GM23248 (cell line): ENCODE data around the gene PRSS27. TPM values are rescaled to one million over a fixed set of nuclear protein-coding genes. Genes with fewer than 3 reads are reported as not detected.

Experiments used
- DNase-seq: peaks from one replicate; pipeline ENCODE4 v3.0.0-alpha.2; 2015
- H2AFZ ChIP-seq: fragments of 200-600 bp; sonication (generic); 2 replicates; pipeline ENCODE4 v1.6.1; 2016; ENCODE audit warnings: antibody characterized with exemption
- H3F3A ChIP-seq: fragments of 200-600 bp; sonication (generic); 2 replicates; pipeline ENCODE4 v1.6.1; 2016; ENCODE audit warnings: mild to moderate bottlenecking, antibody characterized with exemption, mixed run types; ENCODE audit not compliant: insufficient read depth
- H3K27ac ChIP-seq: fragments of 200-600 bp; sonication (generic); 2 replicates; pipeline ENCODE4 v1.5.1; 2016; ENCODE audit warnings: mild to moderate bottlenecking
- H3K27me3 ChIP-seq: fragments of 200-600 bp; sonication (generic); replicated peaks from 2 replicates; pipeline ENCODE4 v1.6.1; 2016; ENCODE audit warnings: mild to moderate bottlenecking; ENCODE audit not compliant: insufficient read depth
- H3K36me3 ChIP-seq: fragments of 200-600 bp; sonication (generic); 2 replicates; pipeline ENCODE4 v1.6.1; 2016; ENCODE audit warnings: low read depth, mild to moderate bottlenecking
- H3K4me1 ChIP-seq: fragments of 200-600 bp; sonication (generic); 2 replicates; pipeline ENCODE4 v1.6.1; 2016; ENCODE audit warnings: mild to moderate bottlenecking; ENCODE audit not compliant: insufficient read depth
- H3K4me2 ChIP-seq: fragments of 200-600 bp; sonication (generic); one replicate; pipeline ENCODE4 v1.6.1; 2016; ENCODE audit warnings: mild to moderate bottlenecking; ENCODE audit not compliant: unreplicated experiment
- H3K4me3 ChIP-seq: fragments of 200-600 bp; sonication (generic); 2 replicates; pipeline ENCODE4 v1.5.1; 2016; ENCODE audit warnings: mild to moderate bottlenecking
- H3K79me2 ChIP-seq: fragments of 200-600 bp; sonication (generic); 2 replicates; pipeline ENCODE4 v1.6.1; 2016; ENCODE audit warnings: mild to moderate bottlenecking; ENCODE audit not compliant: insufficient read depth
- H3K9ac ChIP-seq: fragments of 200-600 bp; sonication (generic); 2 replicates; pipeline ENCODE4 v1.6.1; 2016; ENCODE audit warnings: mild to moderate bottlenecking
- H3K9me2 ChIP-seq: fragments of 200-600 bp; sonication (generic); 2 replicates; pipeline ENCODE4 v1.6.1; 2016; ENCODE audit warnings: mixed run types, mild to moderate bottlenecking, moderate library complexity; ENCODE audit not compliant: insufficient read depth
- H3K9me3 ChIP-seq: fragments of 200-600 bp; sonication (generic); one replicate; pipeline ENCODE4 v1.6.1; 2017; ENCODE audit warnings: low read depth
- H4K20me1 ChIP-seq: fragments of 200-600 bp; sonication (generic); 2 replicates; pipeline ENCODE4 v1.6.0; 2016; ENCODE audit not compliant: insufficient read depth
- EZH2 ChIP-seq: fragments of 200-600 bp; sonication (generic); IDR thresholded peaks from 2 replicates; pipeline ENCODE4 v1.6.1; 2018; ENCODE audit warnings: antibody characterized with exemption, mild to moderate bottlenecking; ENCODE audit not compliant: insufficient read depth, poor library complexity, severe bottlenecking
- EZH2phosphoT487 ChIP-seq: fragments of 200-600 bp; sonication (generic); IDR thresholded peaks from 2 replicates; pipeline ENCODE4 v1.6.1; 2018; ENCODE audit warnings: antibody characterized with exemption, moderate library complexity, mild to moderate bottlenecking, low read depth; ENCODE audit not compliant: insufficient read depth
- WGBS, 2 experiments: methylation state at CpG; one replicate each; pipeline ENCODE4 v1.1.6; 2015 to 2017; ENCODE audit warnings: low lambda C conversion rate in 2 of 2, low coverage in 1 of 2; ENCODE audit errors: missing lambda C conversion rate in 2 of 2; 5-methylcytosine and 5-hydroxymethylcytosine counted together
- in situ Hi-C: fragments of 300-500 bp; cut with MboI; formaldehyde crosslinking; loops from 2 replicates; pipeline ENCODE4 v1.15.0; 2020
- polyA plus RNA-seq: library from polyadenylated mRNA; unstranded; fragments of >200 nt; fragmentation: Nextera tagmentation; extraction: Ambion mirVana; gene quantifications from 2 replicates; pipeline ENCODE4 v1.2.1, GENCODE V29; 2016
- total RNA-seq: library from RNA; depleted of rRNA; stranded (reverse); fragments of >200 nt; shearing (Covaris generic); gene quantifications from 2 replicates; pipeline ENCODE4 v1.2.3, GENCODE V29; 2014

PRSS27 gene
- total and polyA plus RNA-seq, 2 experiments from 2014 or later, result 0.68 to 0.76 TPM

GRCh38 chr16:2749936-2750335 lies 29.9 kb upstream of the PRSS27 start:
- Histone ChIP-seq H3K4me3 (no peak overlapping the region), H3K9ac (no peak overlapping the region), H3K9me3 (no peaks in the 10 kb centered on the region), H3K4me1 (peaks cover 10% of the 10 kb centered on the region), H3F3A (peaks cover 20% of the 10 kb centered on the region; the same call in 1 of the 2 replicates), H3K36me3 (no peaks in the 10 kb centered on the region), H4K20me1 (peaks cover 12% of the 10 kb centered on the region), H3K79me2 (peaks cover 35% of the 10 kb centered on the region), H2AFZ (no peak overlapping the region), H3K27me3 (no peaks in the 10 kb centered on the region), H3K9me2 (no peaks in the 10 kb centered on the region), H3K4me2 (no peak overlapping the region), H3K27ac (no peak overlapping the region)
- DNase-seq, result no peak
- 89 to 91% methylated on average over 6 of the region's 6 CpGs for WGBS, 2 experiments
- no peak for TF ChIP-seq EZH2phosphoT487
- no peak for TF ChIP-seq EZH2
- in situ Hi-C loops, result no loop called here

- Histone ChIP-seq H3K9me3 (no peaks in the 10 kb centered on the region), H3K36me3 (no peaks in the 10 kb centered on the region), H3K79me2 (peaks cover 30% of the 10 kb centered on the region), H2AFZ (no peak overlapping the region), H3K4me3 (no peak overlapping the region), H3K9ac (no peak overlapping the region), H3K4me2 (no peak overlapping the region), H3F3A (peaks cover 15% of the 10 kb centered on the region; the same call in 1 of the 2 replicates), H3K4me1 (peaks cover 7% of the 10 kb centered on the region; the same call in 1 of the 2 replicates), H3K9me2 (no peaks in the 10 kb centered on the region), H3K27me3 (no peaks in the 10 kb centered on the region), H3K27ac (no peak overlapping the region), H4K20me1 (peaks cover 7% of the 10 kb centered on the region)
- 88 to 92% methylated on average over 5 of the region's 5 CpGs for WGBS, 2 experiments
- in situ Hi-C loops, result no loop called here
- no peak for DNase-seq
- TF ChIP-seq EZH2phosphoT487 (no peak), EZH2 (no peak)
Observed at GRCh38 chr16:2749476-2749875, 29.5 kb upstream of the PRSS27 start.

GRCh38 chr16:2748757-2749455 lies 28.9 kb upstream of the PRSS27 start:
- TF ChIP-seq EZH2phosphoT487, result no peak
- TF ChIP-seq EZH2, result no peak
- WGBS, 2 experiments, result 72 to 75% methylated on average over 7 of the region's 7 CpGs
- Histone ChIP-seq H3K36me3 (no peaks in the 10 kb centered on the region), H3K9ac (no peak overlapping the region), H2AFZ (no peak overlapping the region), H4K20me1 (peaks cover 2% of the 10 kb centered on the region; the same call in 1 of the 2 replicates), H3K4me1 (peaks cover 7% of the 10 kb centered on the region; the same call in 1 of the 2 replicates), H3K9me2 (no peaks in the 10 kb centered on the region), H3F3A (peaks cover 9% of the 10 kb centered on the region; the same call in 1 of the 2 replicates), H3K4me2 (no peak overlapping the region), H3K9me3 (no peaks in the 10 kb centered on the region), H3K4me3 (no peak overlapping the region), H3K27ac (no peak overlapping the region), H3K27me3 (no peaks in the 10 kb centered on the region), H3K79me2 (peaks cover 25% of the 10 kb centered on the region)
- no peak for DNase-seq
- in situ Hi-C loops, result no loop called here

- Histone ChIP-seq H3K4me2 (no peak overlapping the region), H3K4me3 (no peak overlapping the region), H3K79me2 (peaks cover 6% of the 10 kb centered on the region), H3K27me3 (no peaks in the 10 kb centered on the region), H4K20me1 (no peaks in the 10 kb centered on the region), H3K9ac (no peak overlapping the region), H3K27ac (no peak overlapping the region), H3K9me3 (no peaks in the 10 kb centered on the region), H3K9me2 (no peaks in the 10 kb centered on the region), H3F3A (no peaks in the 10 kb centered on the region), H3K4me1 (no peaks in the 10 kb centered on the region), H3K36me3 (no peaks in the 10 kb centered on the region), H2AFZ (no peak overlapping the region)
- no peak for DNase-seq
- TF ChIP-seq EZH2phosphoT487 (no peak), EZH2 (no peak)
- in situ Hi-C loops, result no loop called here
- WGBS, 2 experiments, result 89 to 91% methylated on average over 9 of the region's 9 CpGs
Observed at GRCh38 chr16:2745961-2746360, 25.9 kb upstream of the PRSS27 start.
